Thoracic aorta (tissue), 2 donors: Measurements from ENCODE around the gene STAB1. TPM values are rescaled to one million over a fixed set of nuclear protein-coding genes. Genes with fewer than 3 reads are reported as not detected.

ENCODE experiments used
- ATAC-seq: fragments of 150-250 bp; one replicate; pipeline ENCODE4 v1.8.0; 2017; ENCODE audit warnings: low read depth; ENCODE audit not compliant: insufficient number of reproducible peaks, low FRiP score
- DNase-seq: peaks from one replicate; pipeline ENCODE4 v3.0.0-alpha.2; 2020; ENCODE audit warnings: low spot score
- H3K27ac ChIP-seq, 2 donors: fragments of 200-600 bp; sonication (generic); 1 replicate in 1 of 2; 2 replicates in 1 of 2; pipeline ENCODE4 v1.5.1; 2016; ENCODE audit warnings: mild to moderate bottlenecking in 2 of 2, moderate library complexity in 2 of 2
- H3K27me3 ChIP-seq: fragments of 200-600 bp; sonication (generic); replicated peaks from 2 replicates; pipeline ENCODE4 v1.6.0; 2016; ENCODE audit warnings: mild to moderate bottlenecking; ENCODE audit not compliant: insufficient read depth
- H3K36me3 ChIP-seq: fragments of 200-600 bp; sonication (generic); one replicate; pipeline ENCODE4 v1.5.1; 2016
- H3K4me1 ChIP-seq, 2 donors: fragments of 200-600 bp; sonication (generic); 1 replicate in 1 of 2; 2 replicates in 1 of 2; pipeline versions ENCODE4 v1.5.1 to v1.6.0; 2016; ENCODE audit warnings: low read depth in 2 of 2, mild to moderate bottlenecking in 1 of 2; ENCODE audit not compliant: control insufficient read depth in 1 of 2
- H3K4me3 ChIP-seq: fragments of 200-600 bp; sonication (generic); 2 replicates; pipeline ENCODE4 v1.5.1; 2016; ENCODE audit warnings: mild to moderate bottlenecking
- H3K9me3 ChIP-seq: fragments of 200-600 bp; sonication (generic); 2 replicates; pipeline ENCODE4 v1.5.1; 2016
- CTCF ChIP-seq: fragments of 200-600 bp; sonication (generic); IDR thresholded peaks from one replicate; pipeline ENCODE4 v1.5.1; 2019; ENCODE audit warnings: antibody characterized with exemption
- total RNA-seq, 2 donors: library from RNA; depleted of rRNA; stranded (reverse); fragments of >200 nt; gene quantifications; one replicate each; pipeline versions ENCODE4 v1.1.0 to v1.2.3, GENCODE V29; 2016

STAB1 gene
- total RNA-seq, 2 donors from 2014 or later: 249 to 837 TPM

DNA sequence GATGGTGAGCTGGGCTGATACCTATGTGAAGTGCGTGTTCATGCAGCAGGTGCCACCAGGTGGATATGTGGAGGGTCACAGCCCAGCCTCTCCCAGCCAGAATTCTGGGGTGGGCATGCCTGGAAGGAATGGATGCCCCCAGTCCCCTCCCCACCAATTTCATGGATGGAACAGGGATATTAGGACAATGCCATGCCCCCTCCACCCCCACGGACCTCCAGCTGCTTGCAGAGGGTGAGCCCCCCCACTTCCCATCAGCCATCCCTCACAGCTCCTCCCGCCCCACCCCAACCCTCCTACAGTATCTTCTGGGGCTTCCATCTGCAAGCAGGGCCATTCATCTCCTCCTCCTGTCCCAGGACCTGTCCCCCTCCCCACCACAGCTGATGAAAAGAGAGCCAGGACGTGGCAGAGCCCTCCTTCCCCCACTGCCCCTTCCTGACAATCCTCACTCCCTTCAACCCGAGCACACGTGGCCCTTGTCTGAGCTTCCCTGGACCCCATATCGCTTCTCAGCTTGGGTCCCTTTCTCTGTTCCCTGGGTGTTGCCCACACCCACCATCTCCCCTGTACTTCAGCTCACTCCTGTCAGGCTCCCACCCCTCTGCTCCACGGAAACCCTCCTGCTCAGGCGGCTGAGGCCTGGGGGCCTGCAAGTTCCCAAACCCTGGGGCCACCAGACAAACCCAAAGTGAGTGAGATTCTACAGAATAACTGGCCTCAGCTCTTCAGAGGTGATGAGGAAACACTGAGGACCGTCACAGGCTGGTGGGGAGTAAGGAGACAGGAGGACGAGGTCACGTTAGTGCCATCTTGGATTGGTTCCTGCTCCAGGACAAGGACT lies 47.4 kb upstream of the STAB1 start:
- DNase-seq: no peak
- Histone ChIP-seq H3K27ac (no peak overlapping the region), H3K9me3 (no peaks in the 10 kb centered on the region), H3K4me1 (no peaks in the 10 kb centered on the region), H3K4me3 (no peak overlapping the region), H3K36me3 (no peaks in the 10 kb centered on the region), H3K27me3 (no peaks in the 10 kb centered on the region)
- peak; percentile 14 for ATAC-seq
- TF ChIP-seq CTCF: no peak

DNA sequence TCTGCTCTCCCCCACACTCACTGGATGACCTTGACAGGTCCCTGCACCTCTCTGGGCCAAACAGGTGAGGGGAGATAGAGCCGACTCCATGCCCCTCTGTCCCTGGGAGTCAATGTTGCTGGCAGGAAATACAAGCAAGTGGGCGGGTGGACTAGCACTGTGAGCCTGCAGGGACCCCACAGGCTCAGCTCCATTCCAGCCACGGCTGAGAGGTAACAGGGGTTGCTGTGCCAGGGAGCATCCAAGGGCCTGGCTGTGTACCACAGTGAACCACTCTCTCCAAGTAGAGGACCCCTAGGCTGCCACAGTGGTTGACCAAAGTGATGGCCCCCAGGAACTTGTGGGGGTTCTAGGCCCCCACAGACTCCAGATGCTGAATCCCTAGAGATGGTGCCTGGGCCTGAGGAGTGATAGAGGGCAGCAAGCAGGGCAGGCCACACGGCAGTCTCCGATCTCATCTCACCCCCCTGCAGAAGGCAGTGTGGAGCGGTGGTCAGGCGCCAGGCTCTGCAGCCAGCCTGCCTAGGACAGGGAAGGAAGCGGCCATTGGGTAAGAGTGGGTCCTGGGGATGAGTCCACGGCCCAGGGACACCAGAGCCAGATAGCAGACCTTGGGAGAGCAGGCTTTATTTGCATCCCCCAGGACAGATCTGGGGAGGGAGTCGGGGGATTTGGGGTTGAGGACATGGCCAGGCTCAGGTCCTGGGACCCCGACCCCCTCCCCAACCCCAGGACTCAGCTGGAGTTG lies 44.5 kb upstream of the STAB1 start:
- Histone ChIP-seq H3K9me3 (no peaks in the 10 kb centered on the region), H3K4me3 (no peak overlapping the region), H3K4me1 (peaks cover 11 to 19% of the 10 kb centered on the region in 2 donors), H3K27me3 (no peaks in the 10 kb centered on the region), H3K36me3 (no peaks in the 10 kb centered on the region), H3K27ac (no peak overlapping the region)
- TF ChIP-seq CTCF: no peak
- ATAC-seq (no peak), DNase-seq (no peak)

GRCh38 chr3:52451237-52452083 lies 43.7 kb upstream of the STAB1 start:
- no peak overlapping the region for H3K27ac ChIP-seq
- no peaks in the 10 kb centered on the region for H3K9me3 ChIP-seq
- no peak for DNase-seq

GRCh38 chr3:52452126-52452525 lies 43.0 kb upstream of the STAB1 start:
- DNase-seq: no peak
- no peak overlapping the region for H3K4me3 ChIP-seq
- no peaks in the 10 kb centered on the region for H3K9me3 ChIP-seq
- H3K4me1 ChIP-seq: peaks cover 16 to 27% of the 10 kb centered on the region in 2 donors
- no peak overlapping the region for H3K27ac ChIP-seq
- no peaks in the 10 kb centered on the region for H3K27me3 ChIP-seq
- no peak for TF ChIP-seq CTCF
- ATAC-seq: no peak
- H3K36me3 ChIP-seq: no peaks in the 10 kb centered on the region

More at GRCh38 chr3:52451237-52452083, 43.7 kb upstream of the STAB1 start:
- TF ChIP-seq CTCF: no peak
- H3K27me3 ChIP-seq: no peaks in the 10 kb centered on the region
- H3K36me3 ChIP-seq: no peaks in the 10 kb centered on the region
- no peak for ATAC-seq
- peaks cover 11 to 20% of the 10 kb centered on the region in 2 donors for H3K4me1 ChIP-seq
- no peak overlapping the region for H3K4me3 ChIP-seq
